Astrocyte (in vitro differentiated cells and primary cell): ENCODE results near the gene LRRC52.

Experiments used
- EZH2 ChIP-seq: IDR thresholded peaks from 2 replicates; pipeline ENCODE4 v1.6.1; 2012; ENCODE audit warnings: mild to moderate bottlenecking, low read length, inconsistent platforms; ENCODE audit not compliant: insufficient read depth
- TF ChIP-seq, protein P1 (sequence below): IDR thresholded peaks from 2 replicates; pipeline ENCODE4 v1.5.1; 2011; ENCODE audit warnings: low read depth, mild to moderate bottlenecking, inconsistent platforms, low read length, moderate library complexity; ENCODE audit not compliant: insufficient read depth

DNA sequence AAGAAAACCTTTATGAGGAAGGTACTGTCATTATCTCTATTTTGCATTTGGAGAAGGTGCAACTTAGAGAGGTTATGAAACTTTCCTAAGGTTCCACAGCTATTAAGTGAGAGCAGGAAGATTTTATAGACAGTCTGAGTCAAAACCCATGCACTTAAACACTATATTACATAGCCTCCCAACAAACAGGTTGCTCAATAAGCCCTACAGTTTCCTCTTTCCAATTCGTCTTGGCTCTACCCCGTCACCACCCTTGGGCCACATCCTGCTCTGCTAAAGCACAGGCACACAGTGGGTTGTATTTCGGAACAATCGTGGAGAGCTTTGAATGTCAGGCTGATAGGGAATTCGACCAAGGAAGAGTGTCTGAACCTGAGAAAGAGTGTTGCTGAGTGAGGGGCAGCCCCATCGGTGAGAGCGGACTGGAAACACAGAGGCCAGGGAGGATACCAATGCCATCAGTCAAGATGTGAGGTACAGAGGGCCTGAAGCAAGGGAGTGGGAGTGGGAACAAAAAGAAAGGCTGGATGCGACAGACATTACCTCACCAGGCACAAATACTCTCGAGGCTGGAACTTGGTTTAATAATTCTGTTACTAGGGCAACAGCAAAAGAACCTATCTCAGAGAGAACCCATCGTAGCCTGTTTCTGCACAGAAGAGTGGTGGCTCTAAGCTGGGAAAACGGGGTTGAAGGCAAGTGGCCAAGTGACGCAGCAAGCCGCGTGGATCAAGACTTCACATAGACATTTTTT, 6.3 kb upstream of the LRRC52 start:
- no peak for TF ChIP-seq EZH2
- TF ChIP-seq, protein P1, sequence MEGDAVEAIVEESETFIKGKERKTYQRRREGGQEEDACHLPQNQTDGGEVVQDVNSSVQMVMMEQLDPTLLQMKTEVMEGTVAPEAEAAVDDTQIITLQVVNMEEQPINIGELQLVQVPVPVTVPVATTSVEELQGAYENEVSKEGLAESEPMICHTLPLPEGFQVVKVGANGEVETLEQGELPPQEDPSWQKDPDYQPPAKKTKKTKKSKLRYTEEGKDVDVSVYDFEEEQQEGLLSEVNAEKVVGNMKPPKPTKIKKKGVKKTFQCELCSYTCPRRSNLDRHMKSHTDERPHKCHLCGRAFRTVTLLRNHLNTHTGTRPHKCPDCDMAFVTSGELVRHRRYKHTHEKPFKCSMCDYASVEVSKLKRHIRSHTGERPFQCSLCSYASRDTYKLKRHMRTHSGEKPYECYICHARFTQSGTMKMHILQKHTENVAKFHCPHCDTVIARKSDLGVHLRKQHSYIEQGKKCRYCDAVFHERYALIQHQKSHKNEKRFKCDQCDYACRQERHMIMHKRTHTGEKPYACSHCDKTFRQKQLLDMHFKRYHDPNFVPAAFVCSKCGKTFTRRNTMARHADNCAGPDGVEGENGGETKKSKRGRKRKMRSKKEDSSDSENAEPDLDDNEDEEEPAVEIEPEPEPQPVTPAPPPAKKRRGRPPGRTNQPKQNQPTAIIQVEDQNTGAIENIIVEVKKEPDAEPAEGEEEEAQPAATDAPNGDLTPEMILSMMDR, result no peak
